Measurements from ENCODE around the gene NUB1. TPM values are rescaled to one million over a fixed set of nuclear protein-coding genes. Genes with fewer than 3 reads are reported as not detected.

NUB1 gene
- polyA plus RNA-seq, 3 donors: 32.0 to 39.2 (median 37.2) TPM

- Histone ChIP-seq H3K9me3 (replicated peaks in 1 of 2; ENCODE audit: control insufficient read depth in 1 of 2, insufficient read depth in 1 of 2, low read length in 2 of 2) (peaks cover 0 to 9% of the 10 kb centered on the region in 2 donors), H3K27me3 (ENCODE audit: control insufficient read depth in 2 of 2, insufficient read depth in 2 of 2, low read length in 2 of 2) (peaks cover 12 to 36% of the 10 kb centered on the region in 2 donors), H4K20me1 (ENCODE audit: insufficient read depth, low read length) (no peaks in the 10 kb centered on the region), H2AFZ (ENCODE audit: insufficient read depth, low read depth, low read length, poor library complexity, severe bottlenecking) (no peak overlapping the region), H3K4me3 (replicated peaks in 1 of 3; ENCODE audit: low read depth in 2 of 3, low read length in 3 of 3) (no peak overlapping the region), H3K27ac (ENCODE audit: low read depth in 1 of 2, low read length in 2 of 2) (no peak overlapping the region), H3K36me3 (replicated peaks in 1 of 2; ENCODE audit: control insufficient read depth in 1 of 2, insufficient read depth in 2 of 2, low read length in 2 of 2) (no peaks in the 10 kb centered on the region), H3K4me1 (ENCODE audit: control insufficient read depth in 1 of 2, insufficient read depth in 2 of 2, low read length in 2 of 2) (peaks cover 20 to 28% of the 10 kb centered on the region in 2 donors), H3K4me2 (replicated peaks; ENCODE audit: extremely low read depth, low read length, poor library complexity, severe bottlenecking) (no peak overlapping the region), H3K79me2 (ENCODE audit: insufficient read depth, low read length) (no peaks in the 10 kb centered on the region), H3K9ac (ENCODE audit: insufficient read depth, low read length, poor library complexity, severe bottlenecking) (no peak overlapping the region)
- no peak overlapping the region for H3K27ac Mint-ChIP-seq
- peaks cover 20% of the 10 kb centered on the region for H3K4me1 Mint-ChIP-seq
- DNase-seq: no peak
- no peaks in the 10 kb centered on the region for H3K36me3 Mint-ChIP-seq
- WGBS (ENCODE audit: insufficient coverage): 97% methylated on average over 19 of the region's 26 CpGs
- peaks cover 0 to 15% (median 3%) of the 10 kb centered on the region in 7 donors for H3K9me3 Mint-ChIP-seq
- no peak for TF ChIP-seq CTCF (IDR thresholded peaks at IDR 0.05)
- H3K27me3 Mint-ChIP-seq (ENCODE audit: low read depth in 3 of 3): peaks cover 44 to 58% (median 57%) of the 10 kb centered on the region in 3 donors
- no peak overlapping the region for H3K4me3 Mint-ChIP-seq
- intact Hi-C loops (cut with micrococcal nuclease): no loop called here
Measured at GRCh38 chr7:151385626-151386300, 44.2 kb downstream of the NUB1 start.

- peaks cover 18 to 22% of the 10 kb centered on the region in 2 donors for H3K4me1 ChIP-seq (ENCODE audit: control insufficient read depth in 1 of 2, insufficient read depth in 2 of 2, low read length in 2 of 2)
- H3K79me2 ChIP-seq (ENCODE audit: insufficient read depth, low read length): no peaks in the 10 kb centered on the region
- no peaks in the 10 kb centered on the region for H4K20me1 ChIP-seq (ENCODE audit: insufficient read depth, low read length)
- intact Hi-C loops (cut with micrococcal nuclease): no loop called here
- H3K27me3 ChIP-seq (ENCODE audit: control insufficient read depth in 2 of 2, insufficient read depth in 2 of 2, low read length in 2 of 2): peaks cover 12 to 31% of the 10 kb centered on the region in 2 donors
- no peak overlapping the region for H2AFZ ChIP-seq (ENCODE audit: insufficient read depth, low read depth, low read length, poor library complexity, severe bottlenecking)
- WGBS (ENCODE audit: insufficient coverage): 70% methylated on average over 10 of the region's 16 CpGs
- no peak overlapping the region for H3K4me3 ChIP-seq (replicated peaks in 1 of 3; ENCODE audit: low read depth in 2 of 3, low read length in 3 of 3)
- no peak overlapping the region for H3K4me2 ChIP-seq (replicated peaks; ENCODE audit: extremely low read depth, low read length, poor library complexity, severe bottlenecking)
- DNase-seq: no peak
- no peaks in the 10 kb centered on the region for H3K36me3 ChIP-seq (replicated peaks in 1 of 2; ENCODE audit: control insufficient read depth in 1 of 2, insufficient read depth in 2 of 2, low read length in 2 of 2)
- Mint-ChIP-seq H3K4me3 (no peak overlapping the region), H3K27ac (no peak overlapping the region), H3K36me3 (no peaks in the 10 kb centered on the region), H3K9me3 (peaks cover 0 to 15% (median 3%) of the 10 kb centered on the region in 7 donors), H3K4me1 (peaks cover 18% of the 10 kb centered on the region), H3K27me3 (ENCODE audit: low read depth in 3 of 3) (peaks cover 42 to 58% (median 51%) of the 10 kb centered on the region in 3 donors)
- no peak overlapping the region for H3K27ac ChIP-seq (ENCODE audit: low read depth in 1 of 2, low read length in 2 of 2)
- TF ChIP-seq CTCF (IDR thresholded peaks at IDR 0.05): no peak
- H3K9ac ChIP-seq (ENCODE audit: insufficient read depth, low read length, poor library complexity, severe bottlenecking): no peak overlapping the region
- H3K9me3 ChIP-seq (replicated peaks in 1 of 2; ENCODE audit: control insufficient read depth in 1 of 2, insufficient read depth in 1 of 2, low read length in 2 of 2): peaks cover 0 to 9% of the 10 kb centered on the region in 2 donors
Measured at GRCh38 chr7:151386301-151387160, 44.9 kb downstream of the NUB1 start.

Measured in CD14-positive monocyte (primary cell).